GM20431 (cell line): Measurements from ENCODE around the gene OTOG.

ENCODE experiments used
- in situ Hi-C: fragments of 300-500 bp; cut with MseI, MboI; formaldehyde crosslinking; loops from one replicate; pipeline ENCODE4 v1.15.0; 2020; ENCODE audit warnings: low sequenced_read_pairs; ENCODE audit not compliant: unreplicated experiment

OTOG gene

DNA sequence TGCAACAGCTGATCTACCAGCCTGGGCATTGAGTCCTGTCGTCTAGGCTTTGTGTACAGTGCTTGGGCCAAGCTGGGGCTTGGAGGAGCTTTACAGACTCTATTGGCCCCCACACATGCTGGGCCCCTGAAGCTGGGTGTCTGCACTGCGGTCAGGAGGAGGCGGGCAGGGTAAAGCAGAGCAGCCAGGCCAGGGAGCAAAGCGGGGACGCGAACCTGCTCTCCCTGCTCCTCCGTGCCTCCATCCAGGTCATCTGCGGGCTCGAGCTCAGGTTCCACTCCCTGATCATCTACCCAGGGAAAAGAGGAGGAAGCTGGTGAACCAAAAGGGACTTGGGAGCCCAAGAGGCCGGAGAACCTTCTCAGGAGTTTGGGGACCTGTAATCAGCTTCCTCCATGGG lies 29.9 kb upstream of the OTOG start:
- in situ Hi-C loops, result loop anchor here (25.0 kb wide), 1 partner anchor 730 kb away; no protein-coding TSS in a partner anchor

DNA sequence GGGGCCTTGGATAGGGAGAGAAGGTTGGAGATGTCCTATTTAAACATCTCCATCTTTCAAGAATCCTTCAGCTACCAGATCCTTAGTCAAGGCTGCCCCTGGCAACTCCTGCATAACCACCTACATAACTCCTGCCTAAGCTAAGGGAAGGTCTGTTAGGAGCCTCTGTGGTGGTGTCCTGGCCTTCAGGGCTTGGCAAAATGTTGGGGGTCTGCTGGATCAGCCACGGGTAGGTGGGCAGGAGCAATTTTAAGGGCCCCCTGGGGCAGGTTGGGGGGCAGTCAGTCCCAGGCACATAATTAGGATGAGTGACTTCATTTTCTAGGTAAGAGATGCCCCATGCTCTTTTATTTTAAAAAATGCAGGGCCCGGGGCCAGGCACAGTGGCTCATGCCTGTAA lies 28.7 kb upstream of the OTOG start:
- in situ Hi-C loops, result loop anchor here (25.0 kb wide), 1 partner anchor 731 kb away; no protein-coding TSS in a partner anchor

DNA sequence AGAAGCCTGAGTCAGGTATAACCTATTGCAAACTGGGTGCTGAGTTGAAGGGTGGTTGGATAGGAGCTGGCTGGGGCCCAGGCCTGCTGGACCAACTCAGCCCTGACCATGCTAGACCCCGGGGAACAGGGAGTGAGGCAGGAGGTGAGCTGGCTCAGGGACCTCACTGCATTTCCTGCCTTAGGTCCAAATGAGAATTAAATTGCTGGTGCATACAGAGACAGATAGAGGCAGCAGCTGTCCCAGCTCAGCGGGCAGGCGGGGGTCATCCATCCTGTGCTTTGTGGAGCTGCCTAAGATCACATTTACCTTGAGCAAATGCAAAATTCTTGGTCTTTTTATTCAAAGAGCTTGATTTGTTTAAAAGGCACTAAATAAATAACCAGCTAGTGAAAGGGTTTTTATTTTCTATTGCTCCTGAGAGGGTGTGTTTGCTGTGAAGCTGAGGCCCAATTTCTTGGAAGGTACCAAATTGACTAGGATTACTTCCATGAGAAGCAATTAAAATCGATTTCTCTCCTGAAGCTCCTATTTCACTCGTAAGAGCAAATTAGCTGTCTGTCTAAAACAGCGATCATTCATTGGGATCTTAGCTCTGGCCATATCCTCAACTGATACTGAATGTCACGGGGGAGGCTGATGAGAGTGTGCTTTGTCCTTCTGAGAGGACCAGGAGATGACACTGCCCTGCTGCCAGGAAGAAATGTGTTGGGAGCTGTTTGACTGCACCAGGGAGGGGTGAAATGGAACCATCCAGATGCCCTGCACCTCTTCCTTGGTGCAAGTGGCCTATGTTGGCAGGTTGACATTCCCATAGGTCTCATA lies 27.8 kb upstream of the OTOG start:
- in situ Hi-C loops, result loop anchor here (25.0 kb wide), 1 partner anchor 732 kb away; no protein-coding TSS in a partner anchor

DNA sequence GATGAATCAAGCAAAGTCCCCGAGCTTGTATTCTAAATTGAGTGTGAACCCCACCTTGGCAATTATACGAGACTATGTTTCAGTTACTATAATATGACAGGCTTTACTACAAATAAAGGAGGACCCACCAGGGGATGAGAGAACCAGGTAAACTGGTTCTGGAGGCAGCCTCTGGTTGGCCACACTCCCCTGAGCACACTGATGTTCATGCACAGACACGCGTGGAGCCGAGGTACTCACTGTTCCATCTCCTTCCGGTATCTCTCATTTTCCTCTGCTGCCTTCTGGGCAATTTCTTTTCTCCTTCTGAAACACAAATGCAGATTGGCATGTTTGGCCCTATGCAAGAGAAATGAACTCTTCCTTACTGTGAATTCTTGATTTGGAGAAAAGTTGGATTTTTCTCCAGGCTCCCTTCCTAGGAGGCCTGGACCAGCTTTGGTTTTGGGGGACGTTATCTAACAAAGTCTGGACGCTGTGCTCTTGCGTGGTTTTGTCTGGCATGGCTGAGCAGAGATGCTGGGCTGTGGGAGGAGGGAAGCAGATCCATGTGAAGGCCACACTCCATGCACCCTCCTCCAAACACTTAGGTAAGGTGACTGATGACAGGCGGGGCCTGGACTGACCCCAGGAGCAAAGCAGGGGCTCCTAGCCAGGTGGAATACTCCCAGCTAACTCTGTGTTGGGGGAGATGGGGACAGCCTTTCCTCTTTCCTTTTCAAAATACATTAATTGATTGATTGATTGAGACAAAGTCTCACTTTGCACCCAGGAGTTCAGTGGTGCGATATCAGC lies 25.8 kb upstream of the OTOG start:
- in situ Hi-C loops, result loop anchor here (25.0 kb wide), 1 partner anchor 734 kb away; no protein-coding TSS in a partner anchor

DNA sequence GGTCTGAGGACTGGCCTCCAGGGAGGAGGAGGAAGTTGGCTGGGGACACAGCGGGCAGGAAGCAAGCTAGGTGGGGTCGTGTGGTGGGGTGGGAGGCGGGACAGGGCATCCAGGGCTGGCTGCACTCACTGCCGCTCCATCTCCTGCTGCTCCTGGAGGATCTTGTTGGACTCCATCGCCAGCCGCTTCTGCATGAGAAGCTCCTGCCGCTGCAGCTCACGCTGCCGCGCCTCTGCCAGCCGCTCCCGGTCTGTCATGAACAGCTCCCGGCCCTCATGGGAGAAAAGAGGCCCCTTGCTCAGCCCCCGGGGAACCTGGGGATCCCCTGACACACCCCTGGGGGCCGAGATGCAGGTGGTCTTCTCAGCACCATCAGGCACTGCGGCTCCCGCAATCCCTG lies 24.4 kb upstream of the OTOG start:
- in situ Hi-C loops, result loop anchor here (25.0 kb wide), 1 partner anchor 735 kb away; no protein-coding TSS in a partner anchor

DNA sequence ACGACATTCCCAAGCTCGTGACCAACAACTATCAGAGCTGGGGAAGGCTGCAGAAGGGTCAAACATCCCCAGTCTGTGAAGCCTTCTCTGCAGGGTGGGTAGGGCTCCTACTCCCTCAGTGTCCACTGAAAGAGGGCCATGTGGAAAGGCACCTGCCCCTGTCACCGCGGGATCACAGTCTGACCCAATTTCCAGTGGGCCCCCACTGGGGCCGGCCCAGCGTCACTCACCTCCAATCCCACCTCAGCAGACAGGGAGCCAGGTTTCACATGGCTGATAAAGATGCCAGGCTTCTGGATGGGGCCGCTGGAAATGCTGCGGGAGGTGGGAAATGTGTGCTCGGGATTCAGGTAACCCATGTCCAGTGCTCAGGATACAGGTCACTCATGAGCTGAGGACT lies 22.8 kb upstream of the OTOG start:
- in situ Hi-C loops, result loop anchor here (25.0 kb wide), 1 partner anchor 737 kb away; no protein-coding TSS in a partner anchor

DNA sequence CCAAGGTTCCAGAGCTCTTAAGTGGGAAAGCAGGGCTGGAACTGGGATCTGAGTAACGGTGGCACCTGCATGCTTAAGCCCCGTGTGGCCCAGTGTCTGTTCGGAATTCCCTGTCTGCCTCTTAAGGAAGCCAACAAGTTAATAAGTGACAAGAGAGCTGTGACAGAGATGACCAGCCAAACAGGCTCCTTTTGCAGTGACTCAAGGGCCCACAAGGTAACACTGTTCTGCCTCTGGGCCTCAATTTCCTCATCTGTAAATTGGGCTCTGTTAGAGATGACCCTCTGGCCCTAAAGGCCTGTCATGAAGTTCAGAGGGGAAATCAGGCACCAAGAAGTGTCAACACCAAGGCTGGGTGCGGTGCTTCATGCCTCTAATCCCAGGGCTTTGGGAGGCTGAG lies 21.5 kb upstream of the OTOG start:
- in situ Hi-C loops, result no loop called here

DNA sequence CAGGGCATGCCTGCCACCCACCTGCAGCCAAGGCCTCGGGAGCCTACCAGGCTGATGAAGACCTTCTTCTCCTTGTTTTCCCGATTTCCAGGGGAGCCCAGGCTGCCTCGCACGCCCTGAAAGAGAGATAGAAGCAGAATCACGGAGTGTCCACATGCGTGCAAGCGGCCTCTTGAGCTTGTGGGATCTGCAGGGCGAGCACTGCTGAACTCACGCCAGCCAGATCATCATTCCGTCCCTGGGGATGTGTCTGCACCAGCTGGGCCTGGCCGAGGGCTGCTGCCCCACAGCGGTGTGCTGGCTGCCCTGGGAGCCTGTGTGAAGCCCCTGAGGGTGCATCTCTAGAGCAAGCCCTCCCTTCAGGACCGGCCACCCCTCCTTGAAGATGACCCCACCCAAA lies 20.7 kb upstream of the OTOG start:
- in situ Hi-C loops, result no loop called here

DNA sequence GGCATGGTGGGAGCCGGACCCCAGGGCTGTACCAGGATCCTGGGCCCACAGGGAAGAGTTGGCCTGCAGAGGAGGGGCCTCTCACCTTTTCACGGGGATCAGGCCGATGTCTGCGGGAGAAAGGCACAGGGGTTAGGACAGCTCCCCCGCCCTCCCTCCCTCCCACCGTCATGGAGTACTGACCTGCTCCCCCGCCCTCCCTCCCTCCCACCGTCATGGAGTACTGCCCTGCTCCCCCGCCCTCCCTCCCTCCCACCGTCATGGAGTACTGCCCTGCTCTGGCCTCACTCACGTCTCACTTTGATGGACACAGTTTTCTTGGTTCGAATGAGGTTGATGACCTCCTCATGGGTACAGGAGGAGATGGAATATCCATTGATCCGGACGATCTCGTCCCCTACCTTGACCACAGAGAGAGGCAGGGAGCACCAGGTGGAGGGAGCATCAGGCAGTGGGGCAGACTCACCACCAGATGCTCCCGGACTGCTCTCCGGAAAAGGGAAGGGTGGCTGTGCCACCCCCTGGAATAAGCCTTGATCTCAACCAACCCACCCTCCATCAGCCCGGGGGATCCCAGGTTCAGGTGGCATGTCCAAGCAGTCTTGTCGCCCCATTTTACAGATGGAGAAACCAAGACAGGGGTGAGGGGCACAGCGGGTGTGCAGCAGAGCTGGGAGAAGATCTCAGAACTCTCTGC lies 20.0 kb upstream of the OTOG start:
- in situ Hi-C loops, result no loop called here

DNA sequence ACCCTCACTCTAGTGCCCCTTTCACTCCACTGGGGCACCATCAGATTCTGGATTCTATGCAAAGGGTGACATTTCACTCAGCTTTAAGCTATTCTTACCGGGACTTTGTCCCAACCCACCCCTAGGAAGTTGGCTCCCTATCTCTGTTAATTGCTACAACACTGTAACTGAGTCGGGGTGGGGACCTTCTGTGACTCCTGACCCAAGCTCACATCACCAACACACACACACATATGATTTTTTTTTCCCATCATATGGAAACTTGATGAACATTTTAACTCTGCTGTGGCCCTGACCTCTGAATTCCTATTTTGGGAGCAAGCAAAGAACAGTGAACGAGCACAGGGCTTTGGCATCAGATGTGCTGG lies 19.4 kb upstream of the OTOG start:
- in situ Hi-C loops, result no loop called here

DNA sequence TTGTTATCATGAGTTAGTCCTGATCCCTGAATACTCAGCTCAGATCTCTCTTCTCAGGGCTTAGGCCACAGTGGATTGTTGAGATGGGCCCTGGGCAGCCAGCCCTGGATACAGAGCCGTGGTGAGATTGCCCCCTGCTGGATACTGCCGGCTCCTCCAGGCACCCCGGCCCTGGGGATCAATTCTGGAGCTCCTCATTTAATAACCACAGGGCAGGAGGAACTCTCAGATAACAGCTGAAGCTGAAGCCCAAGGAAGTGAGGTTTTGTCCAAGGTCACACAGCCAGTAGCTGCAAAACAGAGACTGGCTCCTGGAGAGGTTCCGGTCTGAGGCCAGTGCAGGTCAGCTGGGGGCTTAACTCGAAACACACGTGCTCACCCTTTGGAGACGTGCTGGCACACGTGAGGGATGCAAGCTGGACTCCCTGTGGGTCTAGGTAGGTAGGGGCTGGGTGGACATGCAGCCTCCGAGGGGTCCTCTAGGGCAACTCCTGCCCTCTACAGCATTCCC lies 18.8 kb upstream of the OTOG start:
- in situ Hi-C loops, result no loop called here

DNA sequence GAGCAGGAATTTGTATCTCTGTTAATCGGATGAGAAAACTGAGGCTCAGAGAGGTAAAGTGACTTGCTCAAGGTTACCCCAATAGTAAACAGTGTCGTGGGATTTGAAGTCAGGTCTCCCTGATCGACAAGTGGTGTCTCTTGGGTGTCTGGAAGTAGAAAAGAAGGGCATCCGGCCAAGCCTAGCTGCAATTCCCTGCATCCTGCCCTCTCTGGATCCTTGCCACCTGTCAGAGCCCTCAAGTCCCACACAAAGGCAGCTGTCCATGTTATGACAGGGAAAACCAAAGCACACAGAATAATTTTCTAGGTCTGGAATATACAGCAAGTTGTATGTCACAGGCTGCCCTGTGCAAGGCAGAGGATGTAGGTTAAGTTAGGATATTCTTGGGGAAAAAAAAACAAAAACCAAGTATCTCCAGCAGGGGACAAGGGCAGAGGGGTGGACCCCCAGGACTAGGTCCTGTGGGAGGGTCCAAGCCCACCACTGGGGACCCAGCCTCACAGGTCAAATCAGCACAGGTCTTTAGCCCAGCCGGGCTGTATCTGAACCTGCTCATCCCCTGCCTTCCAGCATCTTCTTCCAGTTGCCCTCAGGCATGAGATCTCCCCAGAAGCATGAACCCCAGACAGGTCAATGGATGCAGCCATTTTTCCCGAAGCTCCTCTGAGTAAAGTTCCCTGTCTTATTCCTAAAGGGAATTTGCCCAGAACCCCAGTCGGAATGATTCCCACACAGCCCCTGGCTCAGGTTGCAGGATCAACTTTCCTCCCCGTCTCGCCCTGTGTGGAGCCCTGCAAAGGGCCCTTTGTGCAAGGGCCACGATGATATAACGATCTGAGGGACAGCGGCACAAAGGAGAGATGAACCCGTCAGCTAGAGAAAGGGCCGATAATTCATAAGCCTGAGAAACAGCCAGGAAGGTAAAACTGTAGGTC lies 17.9 kb upstream of the OTOG start:
- in situ Hi-C loops, result no loop called here

DNA sequence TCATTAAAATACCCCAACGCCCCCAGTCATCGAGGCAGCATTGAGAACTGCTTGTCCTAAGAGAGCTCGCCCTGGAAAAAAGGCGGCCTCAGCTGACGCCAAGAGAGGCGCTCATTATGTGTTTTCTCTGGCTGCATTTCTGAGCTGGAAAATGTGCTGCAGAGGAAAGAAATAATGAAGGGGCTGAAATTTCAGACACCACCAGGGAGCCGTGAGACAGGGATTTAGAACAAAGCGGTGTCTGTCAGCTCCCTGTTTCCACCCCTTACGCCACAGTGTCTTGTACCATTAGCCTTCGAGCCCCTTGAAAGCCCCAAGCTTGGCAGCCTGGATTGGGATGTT lies 17.2 kb upstream of the OTOG start:
- in situ Hi-C loops, result no loop called here

DNA sequence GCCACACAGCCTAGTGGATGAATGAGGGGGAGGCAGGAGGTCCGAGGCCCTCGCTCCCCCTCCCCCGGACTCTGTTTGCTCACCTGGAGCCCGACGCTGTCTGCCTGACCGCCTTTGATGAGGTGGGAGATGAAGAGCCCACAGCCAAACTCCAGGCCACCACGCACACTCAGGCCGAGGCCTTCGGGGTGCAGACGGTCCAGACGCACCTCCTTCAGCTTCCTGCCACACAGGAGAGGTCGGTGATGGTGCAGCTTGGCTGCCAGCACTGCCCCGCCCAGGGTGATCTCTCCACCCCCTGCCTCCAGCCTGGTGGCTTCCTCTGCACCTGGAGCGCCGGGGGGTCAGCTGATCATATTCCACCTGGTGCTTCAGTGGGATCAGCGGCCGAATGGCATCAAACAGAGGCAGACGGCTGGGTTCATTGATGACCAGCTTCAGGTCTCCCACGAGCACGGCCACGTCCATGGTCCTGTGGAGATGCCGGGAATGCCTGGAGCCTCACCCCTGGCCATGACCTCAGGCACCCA lies 15.9 kb upstream of the OTOG start:
- in situ Hi-C loops, result no loop called here

DNA sequence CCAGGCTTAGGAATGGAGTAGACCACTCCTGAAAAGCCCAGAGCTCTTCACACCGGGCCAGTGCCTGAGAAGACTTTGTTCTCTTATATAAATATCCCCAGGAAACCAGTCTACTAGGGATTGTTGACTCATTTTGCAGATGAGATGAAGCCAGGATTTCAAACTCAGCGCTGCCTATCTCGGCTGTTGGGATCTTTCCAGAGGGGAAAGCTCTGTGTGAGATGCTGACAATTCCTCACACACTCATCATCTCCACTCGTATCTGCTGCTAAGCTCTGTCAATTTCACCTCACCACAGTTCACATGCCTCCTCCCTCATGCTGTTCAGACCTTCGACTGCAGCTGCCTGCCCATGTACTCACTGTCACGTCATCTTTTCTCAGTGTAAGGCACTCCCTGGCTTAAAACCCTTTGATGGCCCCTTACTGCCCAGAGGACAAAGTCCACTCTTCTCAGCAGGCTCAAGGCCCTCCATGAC lies 15.4 kb upstream of the OTOG start:
- in situ Hi-C loops, result no loop called here

DNA sequence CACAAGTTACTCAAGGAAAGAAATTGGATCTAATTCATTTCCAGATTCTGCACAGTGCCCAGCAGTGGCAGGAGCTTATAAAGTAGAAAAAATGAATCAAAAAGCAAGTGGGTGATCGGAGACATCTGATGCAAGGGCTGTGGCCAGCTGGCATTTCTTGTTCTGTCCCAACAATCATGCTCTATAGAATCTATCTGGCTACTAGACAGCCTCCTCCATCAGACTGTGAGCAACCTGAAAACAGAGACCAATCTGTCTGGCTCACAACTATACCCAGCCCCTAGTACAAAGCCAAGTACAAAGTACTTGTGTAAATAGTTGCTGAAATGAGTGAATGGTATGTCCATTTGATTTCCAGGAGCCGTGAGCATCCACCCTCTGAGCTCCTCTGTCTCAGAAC lies 14.3 kb upstream of the OTOG start:
- in situ Hi-C loops, result no loop called here

DNA sequence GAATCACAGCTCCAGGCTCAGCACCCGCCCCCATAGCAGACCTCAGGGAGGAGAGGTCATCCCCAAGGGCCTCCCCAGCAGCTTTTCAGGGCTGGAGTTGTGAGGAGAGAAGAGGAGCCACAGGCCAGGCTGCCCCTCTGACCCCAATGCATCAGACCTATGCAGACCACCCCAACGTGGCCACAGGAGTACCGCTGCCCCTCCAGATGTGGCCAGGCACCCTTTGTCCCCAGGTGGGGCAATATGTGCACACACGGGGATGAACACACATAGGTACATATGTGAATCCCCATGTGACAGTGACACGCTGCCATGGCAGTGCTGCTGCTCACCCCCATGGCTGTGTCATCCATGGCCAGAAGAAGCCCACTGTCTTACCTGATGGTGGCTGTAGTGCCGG lies 13.7 kb upstream of the OTOG start:
- in situ Hi-C loops, result no loop called here

DNA sequence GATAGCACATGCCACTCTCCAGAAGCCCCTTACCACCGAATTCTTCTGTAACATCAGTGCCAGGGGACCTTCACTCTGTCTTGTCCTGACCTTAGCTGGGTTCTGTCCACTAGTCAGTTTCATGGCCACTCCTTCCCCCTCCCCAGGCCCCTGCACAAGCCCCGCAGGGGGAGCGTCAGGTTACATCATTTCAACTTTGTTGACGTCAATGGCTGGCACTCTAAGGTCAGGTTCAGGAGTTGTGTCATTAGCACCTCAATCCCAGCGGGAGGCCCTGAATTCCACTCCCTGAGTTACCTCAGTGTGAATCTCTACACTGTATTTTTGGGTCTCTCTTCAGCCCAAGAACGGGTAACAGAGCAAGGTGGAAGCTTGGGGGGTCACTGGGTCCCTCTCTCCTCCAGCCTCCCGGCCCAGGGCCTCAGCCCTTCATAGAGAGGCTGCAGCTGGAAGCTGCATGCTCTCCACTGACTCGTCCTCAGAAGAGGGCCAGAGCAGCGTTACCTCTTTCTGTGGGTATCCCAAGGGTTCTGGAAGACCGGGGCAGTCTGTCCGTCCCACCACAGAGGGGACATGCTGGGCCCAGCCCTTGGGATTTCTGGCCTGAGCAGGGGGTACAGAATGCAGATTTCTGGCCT lies 13.2 kb upstream of the OTOG start:
- in situ Hi-C loops, result no loop called here

DNA sequence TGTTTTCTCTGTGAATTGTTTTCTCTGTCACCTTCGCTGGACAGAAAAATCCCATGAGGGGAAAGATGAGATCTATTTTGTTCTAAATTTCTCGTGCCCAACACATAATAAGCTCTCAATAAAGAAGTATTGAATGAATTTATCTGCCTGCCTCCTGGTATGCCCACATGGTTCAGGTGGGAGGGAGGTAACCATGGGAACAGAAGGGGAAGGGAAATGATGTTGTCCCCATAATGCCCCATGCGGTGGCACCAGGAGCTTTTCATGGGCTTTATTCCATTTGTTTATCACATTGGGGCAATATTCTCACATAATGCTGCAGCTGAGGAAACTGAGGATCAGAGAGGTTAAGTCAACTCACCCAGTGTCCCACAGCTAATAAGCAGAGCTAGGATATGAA lies 11.6 kb upstream of the OTOG start:
- in situ Hi-C loops, result no loop called here
